Activated effector memory CD4-positive, alpha-beta T cell treated with Interleukin-2 at 50 U/mL for 16 hours (primary cell): ENCODE measurements around the gene NPIPB6.

ENCODE experiments used
- DNase-seq: peaks from one replicate; pipeline ENCODE4 v3.0.0-alpha.2; 2020

Gene NPIPB6

DNA sequence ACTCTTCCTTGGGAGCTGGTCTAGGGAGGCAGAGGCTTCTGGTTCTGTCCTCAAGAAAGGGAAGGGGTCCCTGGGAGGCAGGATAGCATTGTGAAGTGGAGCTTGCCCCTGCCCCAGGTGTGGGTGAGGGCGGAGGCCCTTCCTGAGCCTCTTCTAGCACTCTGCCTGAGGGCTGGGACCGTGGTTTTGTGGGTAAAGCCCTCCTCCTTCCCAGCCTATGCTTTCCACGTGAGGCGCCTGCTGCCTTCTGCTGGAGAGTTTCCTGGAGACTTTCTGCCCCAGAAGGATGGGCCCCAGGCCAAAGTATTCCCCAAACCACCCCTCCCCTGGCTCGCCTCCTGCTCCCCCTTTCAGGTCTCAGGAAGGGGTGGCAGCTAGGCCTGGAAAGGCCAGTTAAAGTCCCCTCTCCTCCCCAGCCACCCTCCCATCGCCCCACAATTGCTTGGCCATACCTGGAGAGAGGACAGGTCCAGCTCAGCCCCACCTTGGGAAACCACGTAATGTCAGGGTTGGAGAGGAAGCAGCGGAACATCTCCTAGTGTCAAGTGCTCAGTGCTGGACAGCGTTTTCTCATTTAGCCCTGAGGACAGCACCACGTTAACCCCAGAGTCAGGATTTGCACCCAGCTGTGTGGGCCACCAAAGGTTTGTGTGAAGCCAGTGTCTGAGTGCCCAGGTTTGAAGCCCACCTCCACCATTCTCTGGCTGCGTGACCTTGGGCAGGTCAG, 65.4 kb downstream of the NPIPB6 start:
- no peak for DNase-seq

DNA sequence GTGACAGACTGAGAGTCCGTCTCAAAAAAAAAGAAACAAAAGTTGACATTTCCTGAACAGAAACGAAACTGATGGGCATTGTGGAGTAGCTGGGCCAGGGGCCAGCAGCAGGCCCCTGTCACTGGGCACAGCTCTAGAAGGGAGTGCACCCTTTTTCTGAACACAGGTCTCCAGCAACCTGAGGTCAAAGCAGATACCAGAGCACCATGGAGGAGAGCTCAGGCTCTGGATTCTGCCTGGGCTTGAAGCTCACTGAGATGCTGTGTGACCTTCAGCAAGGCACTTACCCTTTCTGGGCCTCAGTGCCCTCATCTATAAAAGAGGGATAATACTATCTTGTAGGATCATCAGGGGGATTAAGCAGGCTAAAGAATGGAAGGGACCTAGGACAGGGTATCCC, 66.0 kb downstream of the NPIPB6 start:
- DNase-seq = no peak

DNA sequence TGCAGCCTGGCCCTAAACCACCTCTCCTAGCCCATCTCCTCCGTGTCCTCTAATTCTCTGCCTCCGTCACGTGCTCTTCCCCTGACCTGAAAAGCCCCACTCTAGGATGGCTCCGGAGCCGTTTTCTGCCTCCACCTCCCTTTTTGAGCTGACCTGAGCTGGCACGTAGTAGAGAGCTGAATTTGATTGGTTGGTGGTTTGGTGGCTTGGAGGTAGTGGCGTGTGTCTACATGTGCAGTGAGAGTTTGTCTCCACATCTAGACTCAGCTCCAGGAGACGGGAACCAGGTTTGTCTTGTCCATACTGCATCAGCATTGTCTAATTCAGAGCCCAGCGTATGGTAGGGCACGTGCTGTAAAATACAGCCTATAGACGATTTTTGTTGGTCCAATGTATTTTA, 68.0 kb downstream of the NPIPB6 start:
- no peak for DNase-seq

DNA sequence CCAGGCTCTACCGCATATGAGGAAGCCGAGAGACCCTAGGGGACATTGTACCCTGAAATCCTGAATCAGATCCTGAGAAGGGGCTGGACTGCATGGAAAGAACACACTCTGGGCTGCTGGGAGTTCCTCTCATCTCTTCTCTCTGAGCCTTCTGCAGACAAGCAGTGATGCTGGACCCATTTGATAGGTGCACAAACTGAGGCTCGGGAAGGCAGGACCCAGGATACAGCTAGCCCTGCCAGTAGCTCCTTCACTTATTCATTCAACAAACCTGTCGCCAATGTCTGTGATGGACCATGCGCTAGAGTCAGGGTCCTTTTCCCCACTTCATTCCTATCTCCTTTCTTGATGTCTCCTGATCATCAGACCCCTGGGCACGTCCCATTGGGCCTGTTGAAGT, 69.1 kb downstream of the NPIPB6 start:
- DNase-seq = no peak

DNA sequence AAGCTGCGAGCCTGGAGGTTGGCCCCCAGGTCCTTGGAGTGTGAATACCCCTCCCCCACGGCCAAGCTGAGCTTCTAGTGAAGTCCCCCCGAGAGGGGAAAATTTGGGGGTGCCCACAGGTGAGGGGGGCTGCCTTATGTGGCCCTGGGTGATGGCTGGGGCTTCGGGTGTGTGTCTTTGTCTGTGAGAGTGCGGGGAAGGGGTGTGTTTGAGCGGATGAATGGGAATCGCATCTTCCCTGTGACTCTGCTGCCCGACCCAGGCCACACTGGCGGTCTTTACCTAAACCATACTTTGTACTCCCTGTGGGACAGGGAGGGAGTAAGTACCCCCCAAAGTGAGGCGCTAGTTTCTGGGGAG, 69.7 kb downstream of the NPIPB6 start:
- DNase-seq = no peak

DNA sequence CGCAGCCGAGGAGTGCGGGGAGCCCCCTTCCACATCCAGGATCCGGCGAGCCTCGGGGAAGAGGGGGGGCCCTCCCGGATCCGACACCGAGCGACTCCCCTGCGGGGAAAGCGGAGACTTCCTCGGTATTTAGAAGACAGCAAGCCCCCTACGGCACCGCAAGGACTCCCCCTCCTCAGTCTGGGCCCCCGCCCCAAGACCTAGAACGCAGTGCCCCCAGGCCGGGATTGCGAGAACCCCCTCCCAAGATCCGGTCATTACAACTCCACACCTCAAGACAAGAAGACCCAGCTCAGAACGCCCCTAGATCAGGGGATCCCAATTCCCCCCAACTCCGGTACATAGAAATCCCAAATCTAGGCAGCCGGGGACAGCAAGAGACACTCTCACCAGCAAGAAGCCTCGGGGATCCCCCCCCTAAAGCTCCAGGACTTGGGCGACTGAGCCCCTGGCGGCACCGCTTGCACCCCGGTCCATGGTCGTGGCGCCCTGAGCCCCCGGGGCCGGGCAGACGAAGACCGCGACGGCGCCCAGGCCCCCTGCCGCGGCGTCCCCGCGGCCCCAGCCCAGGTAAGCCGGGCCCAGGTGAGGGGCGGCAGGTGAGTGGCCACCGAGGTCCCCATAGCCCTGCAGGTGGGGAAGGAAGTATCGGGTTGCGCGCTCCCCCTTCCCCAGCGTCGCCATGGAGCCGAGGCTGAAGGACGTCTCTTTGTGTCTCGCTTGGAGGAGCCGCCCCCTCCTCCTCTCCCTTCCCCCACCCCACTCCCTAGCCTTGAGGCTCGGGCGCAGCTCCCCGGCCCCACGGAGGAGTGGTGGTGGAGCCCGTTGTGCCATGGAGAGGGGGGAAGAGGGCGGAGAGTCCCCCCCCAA, 70.3 kb downstream of the NPIPB6 start:
- DNase-seq = no peak
